ENCODE results near the gene ST7L. TPM values are rescaled to one million over a fixed set of nuclear protein-coding genes. Genes with fewer than 3 reads are reported as not detected.

Gene ST7L
- polyA plus RNA-seq, 2 of the 4 experiments (the other 2 are of a cell fraction): 10.5 to 10.8 TPM

DNA sequence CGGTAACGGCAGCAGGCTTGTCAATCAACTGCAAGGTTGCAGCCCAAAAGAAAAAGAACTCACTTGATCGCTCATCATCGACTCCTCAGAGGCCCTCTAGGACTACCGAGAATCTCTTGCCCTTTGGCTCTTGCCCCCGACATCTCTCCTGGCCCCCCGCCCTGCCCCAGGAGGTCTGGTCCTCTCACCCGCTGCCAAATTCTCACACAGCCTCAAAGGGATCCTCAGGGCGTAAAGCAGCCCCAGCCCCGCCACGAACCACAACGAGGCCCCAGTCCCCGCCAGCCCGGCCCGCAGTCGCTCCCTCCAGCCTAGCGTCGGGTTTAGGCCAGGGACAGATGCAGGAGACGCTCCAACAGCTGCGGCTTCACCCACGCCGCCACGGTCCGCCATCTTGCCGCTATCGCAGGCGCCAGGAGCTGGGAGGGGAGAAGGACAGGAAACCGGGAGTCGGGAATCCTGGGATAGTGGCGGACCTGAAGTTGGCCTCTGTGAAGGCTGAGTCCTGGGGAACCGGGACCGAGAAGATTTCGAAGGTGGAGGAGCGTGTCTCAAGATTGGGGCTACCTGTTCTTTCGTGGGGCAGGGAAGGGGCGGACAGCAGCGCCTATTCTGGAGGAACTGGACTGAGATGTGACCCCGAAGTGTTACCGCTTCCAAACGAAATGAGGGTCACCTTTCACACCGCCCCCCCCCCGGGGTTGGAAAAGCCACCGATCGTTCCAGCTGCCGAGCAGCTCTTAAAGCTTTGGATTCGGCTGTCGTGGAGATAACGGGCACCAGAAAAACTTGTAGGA is at the start of gene ST7L (continued):
- TF ChIP-seq, protein P1, sequence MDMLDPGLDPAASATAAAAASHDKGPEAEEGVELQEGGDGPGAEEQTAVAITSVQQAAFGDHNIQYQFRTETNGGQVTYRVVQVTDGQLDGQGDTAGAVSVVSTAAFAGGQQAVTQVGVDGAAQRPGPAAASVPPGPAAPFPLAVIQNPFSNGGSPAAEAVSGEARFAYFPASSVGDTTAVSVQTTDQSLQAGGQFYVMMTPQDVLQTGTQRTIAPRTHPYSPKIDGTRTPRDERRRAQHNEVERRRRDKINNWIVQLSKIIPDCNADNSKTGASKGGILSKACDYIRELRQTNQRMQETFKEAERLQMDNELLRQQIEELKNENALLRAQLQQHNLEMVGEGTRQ (IDR thresholded peaks at IDR 0.05): no peak
- peak; percentile 52; the same call in 1 of the 3 replicates for TF ChIP-seq BCL3 (IDR thresholded peaks at IDR 0.05)
- no peak for TF ChIP-seq JUNB (IDR thresholded peaks at IDR 0.05)
- 0 out of 2 replicates have a peak, but pooled peaks have one; percentile 31 for TF ChIP-seq MAX (IDR thresholded peaks at IDR 0.05)
- TF ChIP-seq RNF2 (IDR thresholded peaks at IDR 0.05; ENCODE audit: borderline replicate concordance, low read depth): no peak
- no peak for TF ChIP-seq BHLHE40 (IDR thresholded peaks at IDR 0.05; ENCODE audit: low read depth, low read length)
- TF ChIP-seq PBX3 (IDR thresholded peaks at IDR 0.05): no peak
- no peak for TF ChIP-seq ESRRA (IDR thresholded peaks at IDR 0.05; ENCODE audit: borderline replicate concordance, low read length)
- no peak for TF ChIP-seq HDAC2 (IDR thresholded peaks at IDR 0.05)
- no peak for TF ChIP-seq KDM1A (IDR thresholded peaks at IDR 0.05; ENCODE audit: low read depth)
- TF ChIP-seq CTCF (IDR thresholded peaks at IDR 0.05): no peak
- no peak for TF ChIP-seq POLR2AphosphoS2 (conservative IDR thresholded peaks at IDR 0.05; ENCODE audit: low read length)
- no peak for TF ChIP-seq SMC3 (IDR thresholded peaks at IDR 0.05)

DNA sequence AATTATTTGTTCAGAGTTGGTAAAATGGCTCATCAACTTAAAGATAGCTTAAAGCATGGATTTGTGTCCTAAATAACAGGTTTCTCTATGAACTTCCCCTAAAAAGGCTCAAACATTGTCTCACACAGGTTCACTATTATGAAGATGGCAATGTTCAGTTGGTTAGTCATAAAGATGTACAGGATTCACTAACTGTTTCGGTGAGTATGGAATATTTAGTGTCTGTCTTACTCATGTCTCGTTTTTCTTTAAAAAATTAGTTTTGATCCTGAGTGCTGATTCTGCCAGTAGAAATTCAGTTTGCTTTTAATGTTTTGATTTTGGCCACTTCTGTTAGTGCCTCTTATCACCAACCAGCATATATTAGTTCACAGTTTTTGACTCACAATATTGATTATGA is 48.0 kb upstream of the ST7L start:
- no peak overlapping the region for H3K4me3 ChIP-seq
- TF ChIP-seq EHF (CRISPR knock-in tag; IDR thresholded peaks at IDR 0.05): no peak
- TF ChIP-seq, protein P2, sequence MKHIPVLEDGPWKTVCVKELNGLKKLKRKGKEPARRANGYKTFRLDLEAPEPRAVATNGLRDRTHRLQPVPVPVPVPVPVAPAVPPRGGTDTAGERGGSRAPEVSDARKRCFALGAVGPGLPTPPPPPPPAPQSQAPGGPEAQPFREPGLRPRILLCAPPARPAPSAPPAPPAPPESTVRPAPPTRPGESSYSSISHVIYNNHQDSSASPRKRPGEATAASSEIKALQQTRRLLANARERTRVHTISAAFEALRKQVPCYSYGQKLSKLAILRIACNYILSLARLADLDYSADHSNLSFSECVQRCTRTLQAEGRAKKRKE (CRISPR knock-in tag; IDR thresholded peaks at IDR 0.05; ENCODE audit: low read depth): no peak
- no peak for TF ChIP-seq EP300 (IDR thresholded peaks at IDR 0.05)
- no peak for TF ChIP-seq ZFP36 (IDR thresholded peaks at IDR 0.05; ENCODE audit: borderline replicate concordance, partially characterized antibody)
- TF ChIP-seq ELK1 (IDR thresholded peaks at IDR 0.05; ENCODE audit: low read depth, low read length): no peak
- TF ChIP-seq EHMT2 (IDR thresholded peaks at IDR 0.05; ENCODE audit: low read depth): no peak
- no peak for TF ChIP-seq HOXB13 (CRISPR knock-in tag; IDR thresholded peaks at IDR 0.05; ENCODE audit: low read depth)
- ATAC-seq (no peak), FAIRE-seq (no peak), DNase-seq (ENCODE audit: low read depth in 1 of 2, low spot score in 1 of 2) (no peak)
- no peaks in the 10 kb centered on the region for H3K4me1 ChIP-seq
- H3K4me2 ChIP-seq: no peak overlapping the region
- WGBS (ENCODE audit: missing lambda C conversion rate): 95% methylated on average over 2 of the region's 2 CpGs
- no peak overlapping the region for H3K27ac ChIP-seq
- ChIA-PET CTCF (no interaction called here), POLR2A (no interaction called here)
- no peaks in the 10 kb centered on the region for H3K9me3 ChIP-seq
